Activated T-helper 17 cell treated with anti-CD3 and anti-CD28 coated beads, Interleukin-2, amount 50 U/mL, for 72 hours (primary cell): ENCODE results near the gene ARPP21. TPM values are rescaled to one million over a fixed set of nuclear protein-coding genes. Genes with fewer than 3 reads are reported as not detected.

Experiments
- ATAC-seq: fragments of 150-1000 bp; cut with Tn5 transposase; replicated peaks from 2 replicates; pipeline ENCODE4 v1.10.0; 2021; ENCODE audit warnings: mild to moderate bottlenecking, moderate library complexity
- H3K27ac Mint-ChIP-seq: one replicate; pipeline ENCODE4 v1.8.0; 2022; ENCODE audit warnings: mixed read lengths
- H3K27me3 Mint-ChIP-seq: one replicate; pipeline ENCODE4 v1.8.0; 2022; ENCODE audit warnings: mixed read lengths
- H3K36me3 Mint-ChIP-seq: one replicate; pipeline ENCODE4 v1.8.0; 2022; ENCODE audit warnings: low read depth, mild to moderate bottlenecking, mixed read lengths
- H3K4me1 Mint-ChIP-seq: one replicate; pipeline ENCODE4 v1.8.0; 2022; ENCODE audit warnings: mixed read lengths
- H3K4me3 Mint-ChIP-seq: one replicate; pipeline ENCODE4 v1.8.0; 2022; ENCODE audit warnings: mild to moderate bottlenecking, mixed read lengths
- H3K9me3 Mint-ChIP-seq: one replicate; pipeline ENCODE4 v1.8.0; 2022; ENCODE audit warnings: mixed read lengths
- total RNA-seq, 2 donors: library from RNA; stranded (reverse); gene quantifications; one replicate each; pipeline ENCODE4 v1.2.3, GENCODE V29; 2022

The ARPP21 gene
- total RNA-seq, 2 donors from 2014 or later = not detected

GRCh38 chr3:35635926-35636683 is 3.2 kb upstream of the ARPP21 start:
- no peak overlapping the region for H3K4me3 Mint-ChIP-seq
- H3K27ac Mint-ChIP-seq = no peak overlapping the region
- H3K4me1 Mint-ChIP-seq = no peaks in the 10 kb centered on the region
- H3K36me3 Mint-ChIP-seq = no peaks in the 10 kb centered on the region
- no peak for ATAC-seq
- peaks cover 4% of the 10 kb centered on the region for H3K9me3 Mint-ChIP-seq
- H3K27me3 Mint-ChIP-seq = peaks cover 23% of the 10 kb centered on the region

- no peak for ATAC-seq
- no peaks in the 10 kb centered on the region for H3K4me1 Mint-ChIP-seq
- peaks cover 23% of the 10 kb centered on the region for H3K27me3 Mint-ChIP-seq
- no peak overlapping the region for H3K27ac Mint-ChIP-seq
- H3K36me3 Mint-ChIP-seq = no peaks in the 10 kb centered on the region
- no peak overlapping the region for H3K4me3 Mint-ChIP-seq
- peaks cover 4% of the 10 kb centered on the region for H3K9me3 Mint-ChIP-seq
Observed at GRCh38 chr3:35638251-35638979, 910 bp upstream of the ARPP21 start.

GRCh38 chr3:35638980-35639253 is 408 bp upstream of the ARPP21 start:
- Mint-ChIP-seq H3K27me3 (peaks cover 23% of the 10 kb centered on the region), H3K27ac (no peak overlapping the region), H3K36me3 (no peaks in the 10 kb centered on the region), H3K4me3 (no peak overlapping the region), H3K9me3 (peaks cover 4% of the 10 kb centered on the region), H3K4me1 (no peaks in the 10 kb centered on the region)
- ATAC-seq = no peak

GRCh38 chr3:35640190-35641165 is 1.2 kb downstream of the ARPP21 start:
- no peak overlapping the region for H3K27ac Mint-ChIP-seq
- H3K4me3 Mint-ChIP-seq = no peak overlapping the region
- no peaks in the 10 kb centered on the region for H3K36me3 Mint-ChIP-seq

GRCh38 chr3:35641331-35641730 is 2.0 kb downstream of the ARPP21 start:
- Mint-ChIP-seq H3K36me3 (no peaks in the 10 kb centered on the region), H3K27ac (no peak overlapping the region), H3K4me3 (no peak overlapping the region), H3K4me1 (no peaks in the 10 kb centered on the region), H3K9me3 (peaks cover 4% of the 10 kb centered on the region), H3K27me3 (peaks cover 23% of the 10 kb centered on the region)
- no peak for ATAC-seq

More at GRCh38 chr3:35640190-35641165, 1.2 kb downstream of the ARPP21 start:
- Mint-ChIP-seq H3K9me3 (peaks cover 4% of the 10 kb centered on the region), H3K4me1 (no peaks in the 10 kb centered on the region), H3K27me3 (peaks cover 23% of the 10 kb centered on the region)
- no peak for ATAC-seq

- Mint-ChIP-seq H3K36me3 (no peaks in the 10 kb centered on the region), H3K9me3 (peaks cover 4% of the 10 kb centered on the region), H3K27me3 (peaks cover 23% of the 10 kb centered on the region), H3K4me1 (no peaks in the 10 kb centered on the region), H3K27ac (no peak overlapping the region), H3K4me3 (no peak overlapping the region)
- no peak for ATAC-seq
Observed at GRCh38 chr3:35641920-35642527, 2.7 kb downstream of the ARPP21 start.

- no peaks in the 10 kb centered on the region for H3K4me1 Mint-ChIP-seq
- H3K9me3 Mint-ChIP-seq = peaks cover 2% of the 10 kb centered on the region
- no peak for ATAC-seq
- H3K36me3 Mint-ChIP-seq = no peaks in the 10 kb centered on the region
- H3K27me3 Mint-ChIP-seq = peaks cover 18% of the 10 kb centered on the region
- no peak overlapping the region for H3K4me3 Mint-ChIP-seq
- H3K27ac Mint-ChIP-seq = no peak overlapping the region
Observed at GRCh38 chr3:35643495-35643894, 4.2 kb downstream of the ARPP21 start.

- Mint-ChIP-seq H3K27ac (no peak overlapping the region), H3K27me3 (peaks cover 13% of the 10 kb centered on the region), H3K9me3 (no peaks in the 10 kb centered on the region), H3K36me3 (no peaks in the 10 kb centered on the region), H3K4me1 (no peaks in the 10 kb centered on the region), H3K4me3 (no peak overlapping the region)
- no peak for ATAC-seq
Observed at GRCh38 chr3:35644451-35644850, 5.1 kb downstream of the ARPP21 start.

GRCh38 chr3:35645189-35645588 is 5.9 kb downstream of the ARPP21 start:
- peaks cover 6% of the 10 kb centered on the region for H3K27me3 Mint-ChIP-seq
- no peaks in the 10 kb centered on the region for H3K9me3 Mint-ChIP-seq
- H3K4me1 Mint-ChIP-seq = no peaks in the 10 kb centered on the region
- H3K27ac Mint-ChIP-seq = no peak overlapping the region
- no peak overlapping the region for H3K4me3 Mint-ChIP-seq
- no peaks in the 10 kb centered on the region for H3K36me3 Mint-ChIP-seq
- ATAC-seq = no peak

GRCh38 chr3:35646081-35646480 is 6.8 kb downstream of the ARPP21 start:
- H3K9me3 Mint-ChIP-seq = no peaks in the 10 kb centered on the region
- no peak for ATAC-seq

GRCh38 chr3:35647461-35647860 is 8.1 kb downstream of the ARPP21 start:
- no peaks in the 10 kb centered on the region for H3K4me1 Mint-ChIP-seq
- no peaks in the 10 kb centered on the region for H3K27me3 Mint-ChIP-seq
- H3K4me3 Mint-ChIP-seq = no peak overlapping the region
- H3K9me3 Mint-ChIP-seq = no peaks in the 10 kb centered on the region
- ATAC-seq = no peak
- H3K27ac Mint-ChIP-seq = no peak overlapping the region
- H3K36me3 Mint-ChIP-seq = no peaks in the 10 kb centered on the region

More at GRCh38 chr3:35646081-35646480, 6.8 kb downstream of the ARPP21 start:
- Mint-ChIP-seq H3K36me3 (no peaks in the 10 kb centered on the region), H3K27me3 (no peaks in the 10 kb centered on the region), H3K4me3 (no peak overlapping the region), H3K27ac (no peak overlapping the region), H3K4me1 (no peaks in the 10 kb centered on the region)

GRCh38 chr3:35648347-35648746 is 9.0 kb downstream of the ARPP21 start:
- no peak for ATAC-seq
- Mint-ChIP-seq H3K4me1 (no peaks in the 10 kb centered on the region), H3K4me3 (no peak overlapping the region), H3K36me3 (no peaks in the 10 kb centered on the region), H3K27me3 (no peaks in the 10 kb centered on the region), H3K9me3 (no peaks in the 10 kb centered on the region), H3K27ac (no peak overlapping the region)

GRCh38 chr3:35649405-35649804 is 10.1 kb downstream of the ARPP21 start:
- H3K27ac Mint-ChIP-seq = no peak overlapping the region
- no peak overlapping the region for H3K4me3 Mint-ChIP-seq
- H3K36me3 Mint-ChIP-seq = no peaks in the 10 kb centered on the region
- no peaks in the 10 kb centered on the region for H3K27me3 Mint-ChIP-seq
- no peak for ATAC-seq
- no peaks in the 10 kb centered on the region for H3K9me3 Mint-ChIP-seq
- no peaks in the 10 kb centered on the region for H3K4me1 Mint-ChIP-seq

- Mint-ChIP-seq H3K36me3 (no peaks in the 10 kb centered on the region), H3K9me3 (no peaks in the 10 kb centered on the region), H3K27ac (no peak overlapping the region), H3K4me1 (no peaks in the 10 kb centered on the region), H3K4me3 (no peak overlapping the region), H3K27me3 (no peaks in the 10 kb centered on the region)
- no peak for ATAC-seq
Observed at GRCh38 chr3:35651426-35651825, 12.1 kb downstream of the ARPP21 start.
